K562 (cell line): ENCODE results near the gene GP1BA. TPM values are rescaled to one million over a fixed set of nuclear protein-coding genes. Genes with fewer than 3 reads are reported as not detected.

Experiments
- ATAC-seq: fragments of 200-7000 bp; cut with Tn5 transposase; 3 replicates; pipeline ENCODE4 v1.9.1; 2020; ENCODE audit warnings: moderate library complexity
- BruUV-seq: library from RNA; stranded (reverse); fragments of 400-500 nt; replicated peaks from 2 replicates; lab custom pipeline; 2021; lab: Mats Ljungman, UMichigan
- CTCF ChIA-PET: fragments of 300-600 bp; formaldehyde crosslinking; extraction: SDS; loops from one replicate; lab custom pipeline; 2021; ENCODE audit warnings: low intra/inter-chr PET ratio; lab: Yijun Ruan, JAX
- POLR2A ChIA-PET: fragments of 300-600, 350-650 bp; sonication (Branson Sonifier 250); formaldehyde crosslinking; extraction: SDS; loops from one replicate; lab custom pipeline; 2021; ENCODE audit warnings: antibody characterized with exemption, inconsistent platforms; lab: Yijun Ruan, JAX
- DNase-seq, 4 experiments: peaks; one replicate each; pipeline versions ENCODE4 v3.0.0 to v3.0.0-alpha.2; 2011 to 2018; ENCODE audit warnings: low spot score in 3 of 4, mixed read lengths in 3 of 4; ENCODE audit errors: extremely low read depth in 1 of 4
- FAIRE-seq: peaks from 2 replicates; lab custom pipeline; 2011; peaks lifted over from hg19 to GRCh38; lab: Jason Lieb, UNC
- H2AFZ ChIP-seq: 2 replicates; pipeline ENCODE4 v1.6.0; 2011; ENCODE audit warnings: low read depth, low read length, control low read depth, inconsistent platforms
- H3K27ac ChIP-seq: fragments of 200-600 bp; 3 replicates; pipeline ENCODE4 v1.8.0; 2011; ENCODE audit warnings: low read depth, mild to moderate bottlenecking, control low read depth, inconsistent platforms, low read length, moderate library complexity, mixed read lengths; ENCODE audit errors: extremely low read depth
- H3K27me3 ChIP-seq, 2 experiments: fragments of 300-600 bp in 1 of 2; 2 replicates in 1 of 2; 3 replicates in 1 of 2; pipeline versions ENCODE4 v1.6.0 to v1.8.0; 2011; ENCODE audit warnings: inconsistent platforms in 2 of 2, low read length in 2 of 2, mild to moderate bottlenecking in 1 of 2, mixed read lengths in 1 of 2, moderate library complexity in 1 of 2; ENCODE audit not compliant: control insufficient read depth in 2 of 2, insufficient read depth in 2 of 2
- H3K36me3 ChIP-seq: fragments of 300-600 bp; 3 replicates; pipeline ENCODE4 v1.8.0; 2011; ENCODE audit warnings: mild to moderate bottlenecking, low read length, inconsistent platforms; ENCODE audit not compliant: control insufficient read depth, insufficient read depth
- H3K4me1 ChIP-seq, 2 experiments: fragments of 200-600 bp in 1 of 2; replicated peaks in 1 of 2; 2 replicates in 1 of 2; 3 replicates in 1 of 2; pipeline versions ENCODE4 v1.5.1 to v1.8.0; 2011; ENCODE audit warnings: inconsistent platforms in 2 of 2, low read length in 2 of 2, mild to moderate bottlenecking in 1 of 2, mixed read lengths in 1 of 2, moderate library complexity in 1 of 2; ENCODE audit not compliant: control insufficient read depth in 2 of 2, insufficient read depth in 2 of 2
- H3K4me2 ChIP-seq: 2 replicates; pipeline ENCODE4 v1.6.1; 2011; ENCODE audit warnings: low read length, control low read depth, inconsistent platforms, mixed read lengths; ENCODE audit not compliant: insufficient read depth
- H3K4me3 ChIP-seq: fragments of 200-600 bp; sonication (generic), shearing (Covaris generic); 2 replicates; pipeline ENCODE4 v1.5.1; 2016; ENCODE audit warnings: control low read depth, inconsistent platforms
- H3K79me2 ChIP-seq: fragments of 200-600 bp; 3 replicates; pipeline ENCODE4 v1.8.0; 2011; ENCODE audit warnings: low read length, inconsistent platforms; ENCODE audit not compliant: control insufficient read depth, insufficient read depth
- H3K9ac ChIP-seq, 2 experiments: 2 replicates each; pipeline versions ENCODE4 v1.6.0 to v1.6.1; 2011; ENCODE audit warnings: low read depth in 2 of 2, low read length in 2 of 2, control low read depth in 1 of 2, inconsistent platforms in 1 of 2, mild to moderate bottlenecking in 1 of 2, mixed read lengths in 1 of 2; ENCODE audit not compliant: insufficient read depth in 1 of 2
- H3K9me1 ChIP-seq: one replicate; pipeline ENCODE4 v1.6.0; 2011; ENCODE audit warnings: inconsistent platforms, mild to moderate bottlenecking, low read length, moderate library complexity; ENCODE audit not compliant: control insufficient read depth, insufficient read depth
- H3K9me3 ChIP-seq: replicated peaks from 2 replicates; pipeline ENCODE4 v1.5.1; 2011; ENCODE audit warnings: low read depth, low read length, inconsistent platforms; ENCODE audit not compliant: control insufficient read depth, insufficient read depth
- H4K20me1 ChIP-seq: replicated peaks from 2 replicates; pipeline ENCODE4 v1.6.1; 2011; ENCODE audit warnings: low read length, inconsistent platforms, mixed read lengths; ENCODE audit not compliant: control insufficient read depth, insufficient read depth
- BMI1 ChIP-seq: fragments of 150-350 bp; IDR thresholded peaks from 2 replicates; pipeline ENCODE4 v1.6.1; 2014; ENCODE audit warnings: low read length
- CEBPG ChIP-seq, 3 experiments: fragments of 200-800 bp in 1 of 3; sonication (Bioruptor generic) in 1 of 3; sonication (generic) in 1 of 3; formaldehyde crosslinking in 1 of 3; IDR thresholded peaks in 2 of 3; conservative IDR thresholded peaks in 1 of 3; 2 replicates each; pipeline versions ENCODE4 v1.6.1 to v1.8.0; 2016 to 2022; ENCODE audit warnings: missing compliant biosample characterization in 2 of 3, missing genetic modification characterization in 2 of 3, mild to moderate bottlenecking in 1 of 3, missing genetic modification reagents in 1 of 3
- MCM3 ChIP-seq: fragments of 450-650 bp; IDR thresholded peaks from 2 replicates; pipeline ENCODE4 v1.6.1; 2016
- POLR2G ChIP-seq: fragments of 200-400 bp; formaldehyde crosslinking; IDR thresholded peaks from 2 replicates; pipeline ENCODE4 v1.6.1; 2017; ENCODE audit warnings: low read depth, mild to moderate bottlenecking, antibody characterized with exemption, low read length, moderate library complexity
- TAF1 ChIP-seq: IDR thresholded peaks from 2 replicates; pipeline ENCODE4 v1.6.1; 2011; ENCODE audit warnings: mild to moderate bottlenecking, low read length, moderate library complexity; ENCODE audit not compliant: insufficient read depth, control insufficient read depth, severe bottlenecking; ENCODE audit errors: extremely low read depth
- YY1 ChIP-seq, 3 experiments: IDR thresholded peaks; 2 replicates each; pipeline ENCODE4 v1.6.1; 2011; ENCODE audit warnings: low read length in 2 of 3, mild to moderate bottlenecking in 2 of 3, moderate library complexity in 2 of 3, borderline replicate concordance in 1 of 3, control low read depth in 1 of 3, low read depth in 1 of 3; ENCODE audit not compliant: insufficient read depth in 3 of 3, insufficient replicate concordance in 2 of 3, control insufficient read depth in 1 of 3, insufficient read length in 1 of 3; ENCODE audit errors: extremely low read depth in 1 of 3
- ZC3H11A ChIP-seq: IDR thresholded peaks from 2 replicates; pipeline ENCODE4 v1.6.1; 2012; ENCODE audit warnings: low read depth, low read length, improper control_type of control experiment
- WGBS: fragments of 100-300 bp; shearing (Covaris generic); methylation state at CpG from one replicate; pipeline ENCODE4 v1.1.6; 2016; ENCODE audit warnings: low coverage, mixed read lengths; ENCODE audit not compliant: insufficient coverage; ENCODE audit errors: missing lambda C conversion rate; 5-methylcytosine and 5-hydroxymethylcytosine counted together
- in situ Hi-C: fragments of 300-500 bp; cut with MboI; formaldehyde crosslinking; loops from 4 replicates; pipeline ENCODE4 v1.15.0; 2018; ENCODE audit warnings: inconsistent platforms, mixed read lengths
- intact Hi-C: fragments of 100-400 bp; cut with micrococcal nuclease; formaldehyde crosslinking; loops from 2 replicates; pipeline ENCODE4 v1.14.2; 2022
- polyA plus RNA-seq, 8 experiments: library from polyadenylated mRNA; depleted of rRNA in 4 of 8; stranded (reverse) in 5 of 8; unstranded in 3 of 8; fragments of >200 nt; fragmentation: Nextera tagmentation in 2 of 8; fragmentation: Illumina TruSeq in 1 of 8; extraction: Ambion mirVana in 2 of 8; extraction: Trizol in 1 of 8; gene quantifications; 2 replicates each; pipeline versions ENCODE4 v1.2.1 to v1.2.3, GENCODE V29; 2011 to 2014; ENCODE audit warnings: inconsistent platforms in 1 of 8, missing spikeins in 1 of 8
- total RNA-seq, 7 experiments: library from RNA; depleted of rRNA in 6 of 7; stranded (reverse); fragments of >200 nt in 6 of 7; fragmentation: Illumina TruSeq in 2 of 7; extraction: Trizol in 2 of 7; gene quantifications; 2 replicates each; pipeline versions ENCODE4 v1.2.1 to v1.2.3, GENCODE V29; 2011 to 2021; ENCODE audit warnings: low replicate concordance in 1 of 7
- TF ChIP-seq, protein P1 (sequence below): fragments of 250-450 bp; sonication (Bioruptor Pico); IDR thresholded peaks from 2 replicates; pipeline ENCODE4 v1.8.0; 2022; ENCODE audit warnings: moderate library complexity, mild to moderate bottlenecking, inconsistent platforms

Gene GP1BA
- total and polyA plus RNA-seq, 9 of the 15 experiments (the other 6 are each of a cell fraction or from before 2014, with no cell fraction given), result 0.01 TPM; not detected in 8

DNA sequence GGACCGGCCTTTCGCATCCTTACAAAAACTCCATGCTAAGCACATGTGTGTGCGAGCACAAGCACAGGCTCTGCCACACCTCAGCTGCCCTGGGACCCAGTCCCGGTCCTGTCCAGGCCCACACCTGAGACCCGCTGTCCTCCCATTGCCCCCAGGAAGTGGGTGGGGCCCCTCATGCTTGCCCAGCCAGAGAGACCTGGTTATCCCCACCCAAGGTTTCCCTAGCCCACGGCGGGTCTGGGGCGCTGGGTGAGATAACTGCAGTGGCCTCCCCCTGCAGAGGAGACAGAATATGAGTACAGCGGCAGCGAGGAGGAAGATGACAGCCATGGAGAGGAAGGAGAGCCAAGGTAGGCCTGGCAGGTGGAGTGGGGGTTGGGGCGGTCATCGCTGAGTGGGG, 45.2 kb upstream of the GP1BA start:
- ATAC-seq (no peak), FAIRE-seq (no peak), DNase-seq (no peak)
- ChIA-PET POLR2A (no interaction called here), CTCF (no interaction called here)
- Histone ChIP-seq H3K27ac (no peak overlapping the region), H3K4me1 (peaks cover 0 to 7% of the 10 kb centered on the region in 2 experiments; a peak in 1 of 5 replicates), H3K27me3 (no peaks in the 10 kb centered on the region), H3K4me2 (no peak overlapping the region), H3K36me3 (peaks cover 71% of the 10 kb centered on the region; the same call in 2 of the 3 replicates), H3K79me2 (no peaks in the 10 kb centered on the region), H3K9me1 (peaks cover under 1% of the 10 kb centered on the region), H3K9ac (no peak overlapping the region), H2AFZ (no peak overlapping the region), H3K9me3 (no peaks in the 10 kb centered on the region), H3K4me3 (no peak overlapping the region), H4K20me1 (peaks cover 5% of the 10 kb centered on the region)
- BruUV-seq, result no TSS peak
- 93% methylated on average over 3 of the region's 12 CpGs for WGBS
- intact Hi-C loops (no loop called here), in situ Hi-C loops (no loop called here)
- TF ChIP-seq POLR2G (peak; percentile 26; the same call in 1 of the 2 replicates), YY1 (IDR thresholded peaks at IDR 0.05; ENCODE audit: borderline replicate concordance in 1 of 3, control insufficient read depth in 1 of 3, extremely low read depth in 1 of 3, insufficient read depth in 3 of 3, insufficient read length in 1 of 3, insufficient replicate concordance in 2 of 3, low read depth in 1 of 3, low read length in 2 of 3) (no peak)

DNA sequence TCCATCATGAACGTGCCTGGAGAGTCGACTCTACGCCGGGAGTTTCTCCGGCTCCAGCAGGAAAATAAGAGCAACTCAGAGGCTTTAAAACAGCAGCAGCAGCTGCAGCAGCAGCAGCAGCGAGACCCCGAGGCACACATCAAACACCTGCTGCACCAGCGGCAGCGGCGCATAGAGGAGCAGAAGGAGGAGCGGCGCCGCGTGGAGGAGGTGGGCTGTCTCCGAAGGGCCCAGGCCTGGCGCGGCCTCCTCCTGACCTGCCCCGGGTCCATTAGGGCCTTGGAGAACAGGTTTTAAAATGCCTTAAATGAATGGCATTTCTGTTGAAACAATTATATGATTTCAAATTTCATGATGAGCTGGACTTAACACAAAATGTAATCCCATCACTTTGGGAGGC, 44.5 kb upstream of the GP1BA start:
- 100% methylated on average over 1 of the region's 18 CpGs for WGBS
- no peak for FAIRE-seq
- Histone ChIP-seq H3K9ac (no peak overlapping the region), H3K4me2 (no peak overlapping the region), H3K27me3 (no peaks in the 10 kb centered on the region), H3K9me1 (no peaks in the 10 kb centered on the region), H4K20me1 (0 out of 2 replicates have a peak, but pooled peaks cover 3% of the 10 kb centered on the region), H3K4me3 (no peak overlapping the region), H2AFZ (no peak overlapping the region)
- in situ Hi-C loops, result no loop called here
- TF ChIP-seq MCM3 (no peak), BMI1 (no peak), ZC3H11A (no peak), CEBPG (CRISPR knock-in tag; IDR thresholded peaks at IDR 0.05) (no peak), CEBPG (tag; conservative IDR thresholded peaks at IDR 0.05 in 1 of 2, IDR thresholded peaks at IDR 0.05 in 1 of 2) (no peak), TAF1 (no peak)
- TF ChIP-seq, protein P1, sequence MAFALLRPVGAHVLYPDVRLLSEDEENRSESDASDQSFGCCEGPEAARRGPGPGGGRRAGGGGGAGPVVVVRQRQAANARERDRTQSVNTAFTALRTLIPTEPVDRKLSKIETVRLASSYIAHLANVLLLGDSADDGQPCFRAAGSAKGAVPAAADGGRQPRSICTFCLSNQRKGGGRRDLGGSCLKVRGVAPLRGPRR (CRISPR knock-in tag), result no peak
- TF ChIP-seq, all 486 proteins: peak for 0
- Histone ChIP-seq H3K9me3 (no peaks in the 10 kb centered on the region), H3K36me3 (peaks cover 70% of the 10 kb centered on the region; the same call in 2 of the 3 replicates), H3K79me2 (no peaks in the 10 kb centered on the region), H3K4me1 (peaks cover 0 to 8% of the 10 kb centered on the region in 2 experiments; a peak in 1 of 5 replicates), H3K27ac (no peak overlapping the region)
- no peak for ATAC-seq
- POLR2A ChIA-PET, result interaction anchor here (0.6 kb wide), 1 partner anchor 458 kb away, joined by 4 read pairs; no protein-coding TSS in a partner anchor
- BruUV-seq, result no TSS peak
- CTCF ChIA-PET, result interaction anchor here (2.5 kb wide), 1 partner anchor 177 kb away, joined by 10 read pairs; the partner anchor contains the start of gene ARRB2
- intact Hi-C loops, result no loop called here
- DNase-seq, result no peak
